Measurements from ENCODE around the gene TTC39A.

DNA sequence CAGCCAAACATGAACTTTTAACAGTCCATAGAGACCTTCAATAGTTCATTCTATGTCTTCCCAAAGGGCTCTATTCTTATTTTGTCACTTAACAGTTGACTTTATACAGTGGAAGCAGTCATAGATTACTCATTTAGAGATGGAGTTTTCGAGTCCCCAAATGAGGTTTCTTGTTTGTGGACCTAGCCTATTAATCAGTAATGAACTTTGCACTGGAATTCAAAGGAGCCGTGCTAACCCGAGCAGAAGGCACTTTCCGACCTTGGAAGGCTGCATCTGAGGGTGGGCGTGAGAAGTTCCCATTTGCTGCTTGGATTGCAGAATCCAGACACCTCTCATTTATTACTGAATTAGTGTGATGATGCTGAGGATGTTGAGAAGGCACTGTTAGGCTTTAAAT, 46.4 kb downstream of the TTC39A start:
- no peak for TF ChIP-seq POLR2A (IDR thresholded peaks at IDR 0.05; ENCODE audit: low read length)
- no peak for TF ChIP-seq CTCF (IDR thresholded peaks at IDR 0.05)
- no peak for TF ChIP-seq USF2 (IDR thresholded peaks at IDR 0.05)
- TF ChIP-seq CBX2 (IDR thresholded peaks at IDR 0.05; ENCODE audit: borderline replicate concordance, low read depth): no peak
- TF ChIP-seq NR3C1 (IDR thresholded peaks at IDR 0.05): no peak
- TF ChIP-seq ESRRA (IDR thresholded peaks at IDR 0.05; ENCODE audit: borderline replicate concordance, low read length): no peak
- no peak for TF ChIP-seq EP300 (IDR thresholded peaks at IDR 0.05)
- no peak for TF ChIP-seq RCOR1 (IDR thresholded peaks at IDR 0.05; ENCODE audit: low read depth, low read length)
- TF ChIP-seq MAZ (IDR thresholded peaks at IDR 0.05; ENCODE audit: borderline replicate concordance, low read depth, low read length): no peak
- TF ChIP-seq, protein P1, sequence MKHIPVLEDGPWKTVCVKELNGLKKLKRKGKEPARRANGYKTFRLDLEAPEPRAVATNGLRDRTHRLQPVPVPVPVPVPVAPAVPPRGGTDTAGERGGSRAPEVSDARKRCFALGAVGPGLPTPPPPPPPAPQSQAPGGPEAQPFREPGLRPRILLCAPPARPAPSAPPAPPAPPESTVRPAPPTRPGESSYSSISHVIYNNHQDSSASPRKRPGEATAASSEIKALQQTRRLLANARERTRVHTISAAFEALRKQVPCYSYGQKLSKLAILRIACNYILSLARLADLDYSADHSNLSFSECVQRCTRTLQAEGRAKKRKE (CRISPR knock-in tag; IDR thresholded peaks at IDR 0.05; ENCODE audit: low read depth): no peak
- TF ChIP-seq, protein P2, sequence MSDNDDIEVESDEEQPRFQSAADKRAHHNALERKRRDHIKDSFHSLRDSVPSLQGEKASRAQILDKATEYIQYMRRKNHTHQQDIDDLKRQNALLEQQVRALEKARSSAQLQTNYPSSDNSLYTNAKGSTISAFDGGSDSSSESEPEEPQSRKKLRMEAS (IDR thresholded peaks at IDR 0.05): no peak
